Caco-2 (cell line): Measurements from ENCODE around the gene MNX1. TPM values are rescaled to one million over a fixed set of nuclear protein-coding genes. Genes with fewer than 3 reads are reported as not detected.
A peak's percentile ranks its signal among the peaks of the same experiment; 100 is the strongest.

ENCODE experiments used
- BruUV-seq: library from RNA; stranded (reverse); fragments of 400-500 nt; replicated peaks from 2 replicates; lab custom pipeline; 2021; lab: Mats Ljungman, UMichigan
- CTCF ChIA-PET: fragments of 300-600 bp; sonication (Branson Sonifier 250); formaldehyde crosslinking; loops from one replicate; lab custom pipeline; 2022; ENCODE audit warnings: antibody characterized with exemption; lab: Charles Lee
- POLR2A ChIA-PET: fragments of 300-600 bp; sonication (Branson Sonifier 250); formaldehyde crosslinking; loops from one replicate; lab custom pipeline; 2022; ENCODE audit warnings: antibody characterized with exemption; lab: Charles Lee
- DNase-seq, 2 experiments: peaks; one replicate each; pipeline versions ENCODE4 v3.0.0 to v3.0.0-alpha.2; 2020 to 2022
- H3K27me3 ChIP-seq: replicated peaks from 2 replicates; pipeline ENCODE4 v1.6.0; 2011; ENCODE audit warnings: low read length; ENCODE audit not compliant: control insufficient read depth, insufficient read depth
- H3K36me3 ChIP-seq: 2 replicates; pipeline ENCODE4 v1.5.1; 2011; ENCODE audit warnings: low read length; ENCODE audit not compliant: control insufficient read depth, insufficient read depth
- H3K4me1 ChIP-seq: fragments of 250-450 bp; sonication (Bioruptor Pico); 2 replicates; pipeline ENCODE4 v1.5.1; 2020; ENCODE audit warnings: mild to moderate bottlenecking
- H3K4me3 ChIP-seq: 2 replicates; pipeline ENCODE4 v1.5.1; 2011; ENCODE audit warnings: low read depth, mild to moderate bottlenecking, control low read depth, low read length
- H3K9me3 ChIP-seq: fragments of 250-450 bp; sonication (Bioruptor Pico); 2 replicates; pipeline ENCODE4 v1.5.1; 2020; ENCODE audit warnings: mild to moderate bottlenecking, moderate library complexity
- H3K27ac Mint-ChIP-seq: one replicate; pipeline ENCODE4 v1.8.0; 2022; ENCODE audit warnings: mixed read lengths; ENCODE audit not compliant: unreplicated experiment
- H3K27me3 Mint-ChIP-seq: one replicate; pipeline ENCODE4 v1.8.0; 2022; ENCODE audit warnings: mixed read lengths; ENCODE audit not compliant: insufficient read depth, unreplicated experiment
- H3K36me3 Mint-ChIP-seq: one replicate; pipeline ENCODE4 v1.8.0; 2022; ENCODE audit warnings: mild to moderate bottlenecking, mixed read lengths; ENCODE audit not compliant: insufficient read depth, unreplicated experiment
- H3K4me1 Mint-ChIP-seq: one replicate; pipeline ENCODE4 v1.8.0; 2022; ENCODE audit warnings: low read depth, mixed read lengths; ENCODE audit not compliant: unreplicated experiment
- H3K4me3 Mint-ChIP-seq: one replicate; pipeline ENCODE4 v1.8.0; 2022; ENCODE audit warnings: mild to moderate bottlenecking, moderate library complexity, mixed read lengths; ENCODE audit not compliant: unreplicated experiment
- H3K9me3 Mint-ChIP-seq: one replicate; pipeline ENCODE4 v1.8.0; 2022; ENCODE audit warnings: mixed read lengths; ENCODE audit not compliant: unreplicated experiment
- CTCF ChIP-seq, 2 experiments: fragments of 200-600 bp in 1 of 2; IDR thresholded peaks; 1 replicate in 1 of 2; 2 replicates in 1 of 2; pipeline versions ENCODE4 v1.5.1 to v1.8.0; 2011 to 2022; ENCODE audit warnings: antibody characterized with exemption in 1 of 2, control low read depth in 1 of 2, inconsistent platforms in 1 of 2, low read depth in 1 of 2, low read length in 1 of 2, mild to moderate bottlenecking in 1 of 2, moderate library complexity in 1 of 2; ENCODE audit not compliant: insufficient read depth in 1 of 2, severe bottlenecking in 1 of 2, unreplicated experiment in 1 of 2
- intact Hi-C: fragments of 100-400 bp; cut with micrococcal nuclease; formaldehyde crosslinking; loops from one replicate; pipeline ENCODE4 v1.10.0; 2022; ENCODE audit not compliant: unreplicated experiment
- total RNA-seq: library from RNA; stranded (reverse); gene quantifications from 2 replicates; pipeline ENCODE4 v1.2.3, GENCODE V29; 2022

The MNX1 gene
- total RNA-seq, 1 experiment from 2014 or later = 36.5 TPM

GRCh38 chr7:157001920-157002818 lies 8.3 kb downstream of the MNX1 start:
- no peaks in the 10 kb centered on the region for H3K9me3 Mint-ChIP-seq
- peak overlapping the region; percentile 73 for H3K4me3 Mint-ChIP-seq
- no peak for DNase-seq
- Histone ChIP-seq H3K9me3 (no peaks in the 10 kb centered on the region), H3K4me3 (no peak overlapping the region), H3K27me3 (no peaks in the 10 kb centered on the region), H3K4me1 (peaks cover 15% of the 10 kb centered on the region), H3K36me3 (0 out of 2 replicates have a peak, but pooled peaks cover 2% of the 10 kb centered on the region)
- no peak for TF ChIP-seq CTCF (IDR thresholded peaks at IDR 0.05; ENCODE audit: insufficient read depth in 1 of 2, low read depth in 1 of 2, low read length in 1 of 2, severe bottlenecking in 1 of 2, unreplicated experiment in 1 of 2)
- H3K27ac Mint-ChIP-seq = peak overlapping the region; percentile 83
- intact Hi-C loops = no loop called here
- CTCF ChIA-PET = interaction anchor here (0.7 kb wide), 1 partner anchor 109 kb away, joined by 3 read pairs; the partner anchor contains the start of gene LMBR1
- H3K4me1 Mint-ChIP-seq = peaks cover 6% of the 10 kb centered on the region
- H3K27me3 Mint-ChIP-seq = no peaks in the 10 kb centered on the region
- peaks cover 42% of the 10 kb centered on the region for H3K36me3 Mint-ChIP-seq
- no TSS peak for BruUV-seq
- POLR2A ChIA-PET = no interaction called here

- H3K36me3 ChIP-seq = no peaks in the 10 kb centered on the region
- peak overlapping the region; percentile 66 for H3K4me3 ChIP-seq
- DNase-seq = no peak
- Mint-ChIP-seq H3K9me3 (no peaks in the 10 kb centered on the region), H3K27ac (peak overlapping the region; percentile 83), H3K4me3 (peak overlapping the region; percentile 73), H3K36me3 (peaks cover 32% of the 10 kb centered on the region), H3K27me3 (no peaks in the 10 kb centered on the region), H3K4me1 (peaks cover 6% of the 10 kb centered on the region)
- TF ChIP-seq CTCF (IDR thresholded peaks at IDR 0.05; ENCODE audit: insufficient read depth in 1 of 2, low read depth in 1 of 2, low read length in 1 of 2, severe bottlenecking in 1 of 2, unreplicated experiment in 1 of 2) = no peak
- TSS peak; percentile 95 for BruUV-seq
- peaks cover 13% of the 10 kb centered on the region for H3K4me1 ChIP-seq
- H3K27me3 ChIP-seq = no peaks in the 10 kb centered on the region
- CTCF ChIA-PET = interaction anchor here (0.7 kb wide), 1 partner anchor 108 kb away, joined by 3 read pairs; the partner anchor contains the start of gene LMBR1
- intact Hi-C loops = no loop called here
- no peaks in the 10 kb centered on the region for H3K9me3 ChIP-seq
- POLR2A ChIA-PET = no interaction called here
Measured at GRCh38 chr7:157000741-157001653, 9.5 kb downstream of the MNX1 start.
